ENCODE measurements around the gene NRAS.

DNA sequence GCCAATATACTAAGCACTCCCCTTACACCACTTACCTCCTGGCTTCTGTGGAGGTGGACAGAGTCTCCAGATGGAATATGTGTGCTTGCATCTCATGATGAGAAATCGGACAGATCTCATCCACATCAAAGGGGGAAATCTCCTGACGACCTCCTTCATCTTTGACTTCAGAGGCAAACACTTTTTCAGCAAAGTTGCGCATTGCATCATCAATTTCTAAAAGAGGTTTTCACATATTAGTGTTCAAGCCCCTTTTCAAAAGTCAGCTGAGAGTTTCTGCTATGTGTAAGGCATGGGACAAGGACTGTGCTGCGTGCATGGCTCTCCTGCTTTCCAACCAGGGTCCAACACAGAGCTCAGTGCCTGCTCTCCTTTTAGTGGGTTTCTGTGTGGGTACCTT lies 28.0 kb downstream of the NRAS start:
- TF ChIP-seq, protein P1, sequence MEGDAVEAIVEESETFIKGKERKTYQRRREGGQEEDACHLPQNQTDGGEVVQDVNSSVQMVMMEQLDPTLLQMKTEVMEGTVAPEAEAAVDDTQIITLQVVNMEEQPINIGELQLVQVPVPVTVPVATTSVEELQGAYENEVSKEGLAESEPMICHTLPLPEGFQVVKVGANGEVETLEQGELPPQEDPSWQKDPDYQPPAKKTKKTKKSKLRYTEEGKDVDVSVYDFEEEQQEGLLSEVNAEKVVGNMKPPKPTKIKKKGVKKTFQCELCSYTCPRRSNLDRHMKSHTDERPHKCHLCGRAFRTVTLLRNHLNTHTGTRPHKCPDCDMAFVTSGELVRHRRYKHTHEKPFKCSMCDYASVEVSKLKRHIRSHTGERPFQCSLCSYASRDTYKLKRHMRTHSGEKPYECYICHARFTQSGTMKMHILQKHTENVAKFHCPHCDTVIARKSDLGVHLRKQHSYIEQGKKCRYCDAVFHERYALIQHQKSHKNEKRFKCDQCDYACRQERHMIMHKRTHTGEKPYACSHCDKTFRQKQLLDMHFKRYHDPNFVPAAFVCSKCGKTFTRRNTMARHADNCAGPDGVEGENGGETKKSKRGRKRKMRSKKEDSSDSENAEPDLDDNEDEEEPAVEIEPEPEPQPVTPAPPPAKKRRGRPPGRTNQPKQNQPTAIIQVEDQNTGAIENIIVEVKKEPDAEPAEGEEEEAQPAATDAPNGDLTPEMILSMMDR (IDR thresholded peaks at IDR 0.05; ENCODE audit: low read depth, low read length) = no peak
- TF ChIP-seq EZH2phosphoT487 (IDR thresholded peaks at IDR 0.05; ENCODE audit: low read depth) = no peak

Measured in OCI-LY3 (cell line).